Measurements from ENCODE around the gene DDX41.

GRCh38 chr5:177479774-177480173, 37.0 kb downstream of the DDX41 start:
- TF ChIP-seq POLR2A (IDR thresholded peaks at IDR 0.05) (no peak), CTCF (IDR thresholded peaks at IDR 0.05) (no peak)

All from testis (tissue), 2 donors.